MM.1S (cell line): ENCODE measurements around the gene TNKS2.

Source experiments
- DNase-seq: peaks from one replicate; pipeline ENCODE4 v3.0.0-alpha.2; 2015
- H2AFZ ChIP-seq: fragments of 300-600 bp; sonication (generic); 2 replicates; pipeline ENCODE4 v1.6.0; 2016; ENCODE audit warnings: antibody characterized with exemption, low read length
- H3F3A ChIP-seq: fragments of 300-600 bp; sonication (generic); 2 replicates; pipeline ENCODE4 v1.6.1; 2016; ENCODE audit warnings: mild to moderate bottlenecking, antibody characterized with exemption, low read length, moderate library complexity, mixed read lengths; ENCODE audit not compliant: insufficient read depth
- H3K27ac ChIP-seq: fragments of 300-600 bp; sonication (generic); 2 replicates; pipeline ENCODE4 v1.5.1; 2016; ENCODE audit warnings: mild to moderate bottlenecking, low read length
- H3K27me3 ChIP-seq: fragments of 300-600 bp; sonication (generic); replicated peaks from 2 replicates; pipeline ENCODE4 v1.6.0; 2016; ENCODE audit warnings: low read length; ENCODE audit not compliant: insufficient read depth
- H3K36me3 ChIP-seq: fragments of 300-600 bp; sonication (generic); replicated peaks from 2 replicates; pipeline ENCODE4 v1.6.1; 2016; ENCODE audit warnings: mild to moderate bottlenecking, low read length, mixed read lengths; ENCODE audit not compliant: insufficient read depth
- H3K4me1 ChIP-seq: fragments of 300-600 bp; sonication (generic); 2 replicates; pipeline ENCODE4 v1.6.1; 2016; ENCODE audit warnings: low read length, mixed read lengths
- H3K4me2 ChIP-seq: fragments of 300-600 bp; sonication (generic); 2 replicates; pipeline ENCODE4 v1.6.0; 2016; ENCODE audit warnings: low read depth, low read length
- H3K4me3 ChIP-seq: fragments of 300-600 bp; sonication (generic); 2 replicates; pipeline ENCODE4 v1.5.1; 2016; ENCODE audit warnings: low read length, mixed read lengths
- H3K79me2 ChIP-seq: fragments of 300-600 bp; sonication (generic); 2 replicates; pipeline ENCODE4 v1.6.1; 2016; ENCODE audit warnings: mixed run types, low read length, mixed read lengths
- H3K9ac ChIP-seq: fragments of 300-600 bp; sonication (generic); 2 replicates; pipeline ENCODE4 v1.6.1; 2016; ENCODE audit warnings: low read length, mixed read lengths
- H3K9me2 ChIP-seq: fragments of 300-600 bp; sonication (generic); replicated peaks from 2 replicates; pipeline ENCODE4 v1.6.1; 2016; ENCODE audit warnings: mild to moderate bottlenecking, low read length, mixed read lengths; ENCODE audit not compliant: insufficient read depth
- H3K9me3 ChIP-seq: fragments of 300-600 bp; sonication (generic); replicated peaks from 2 replicates; pipeline ENCODE4 v1.6.1; 2016; ENCODE audit warnings: mild to moderate bottlenecking, low read length, mixed read lengths; ENCODE audit not compliant: insufficient read depth
- H4K20me1 ChIP-seq: fragments of 300-600 bp; sonication (generic); 2 replicates; pipeline ENCODE4 v1.6.1; 2016; ENCODE audit warnings: mild to moderate bottlenecking, low read length, moderate library complexity, mixed read lengths; ENCODE audit not compliant: insufficient read depth
- CTCF ChIP-seq: fragments of 300-600 bp; sonication (generic); IDR thresholded peaks from 2 replicates; pipeline ENCODE4 v1.5.1; 2016; ENCODE audit warnings: antibody characterized with exemption, low read length, mixed read lengths
- EZH2 ChIP-seq: fragments of 300-600 bp; sonication (generic); optimal IDR thresholded peaks from 2 replicates; pipeline ENCODE3; 2017; ENCODE audit warnings: low read depth, mild to moderate bottlenecking, antibody characterized with exemption, low read length, mixed read lengths
- EZH2phosphoT487 ChIP-seq: fragments of 300-600 bp; sonication (generic); IDR thresholded peaks from 2 replicates; pipeline ENCODE4 v1.6.1; 2018; ENCODE audit warnings: antibody characterized with exemption, low read length

The TNKS2 gene

GRCh38 chr10:91909117-91909677 is 111.0 kb downstream of the TNKS2 start, which contains the start of gene FGFBP3:
TSS of gene FGFBP3 (minus strand) at chr10:91909486. CDS start at chr10:91908969, 517 bp downstream.
- Histone ChIP-seq H3K27ac (no peak within 1 kb of the TSS; the same call in 1 of the 2 replicates), H4K20me1 (no peaks in the 10 kb centered on the region), H3K36me3 (no peaks in the 10 kb centered on the region), H3K4me2 (peak within 1 kb of the TSS; percentile 71), H3F3A (peaks cover 7% of the 10 kb centered on the region), H3K4me3 (peak within 1 kb of the TSS; percentile 51), H3K9me3 (no peaks in the 10 kb centered on the region), H3K4me1 (no peaks in the 10 kb centered on the region), H3K9ac (peak within 1 kb of the TSS; percentile 50; the same call in 1 of the 2 replicates), H3K79me2 (no peaks in the 10 kb centered on the region), H3K27me3 (no peaks in the 10 kb centered on the region), H3K9me2 (no peaks in the 10 kb centered on the region), H2AFZ (peak within 1 kb of the TSS; percentile 29)
- peak; percentile 46 for DNase-seq
- TF ChIP-seq EZH2phosphoT487 (no peak), CTCF (no peak), EZH2 (no peak)

GRCh38 chr10:91910467-91910866 is 112.2 kb downstream of the TNKS2 start:
- Histone ChIP-seq H4K20me1 (no peaks in the 10 kb centered on the region), H2AFZ (no peak overlapping the region)

More at GRCh38 chr10:91910467-91910866, 112.2 kb downstream of the TNKS2 start:
- H3K4me3 ChIP-seq = no peak overlapping the region
- H3K36me3 ChIP-seq = no peaks in the 10 kb centered on the region
- H3K4me1 ChIP-seq = no peaks in the 10 kb centered on the region
- no peaks in the 10 kb centered on the region for H3K79me2 ChIP-seq
- peaks cover 7% of the 10 kb centered on the region for H3F3A ChIP-seq
- H3K9me3 ChIP-seq = no peaks in the 10 kb centered on the region
- no peak overlapping the region for H3K4me2 ChIP-seq
- TF ChIP-seq EZH2 = no peak
- no peak for TF ChIP-seq CTCF
- no peak for TF ChIP-seq EZH2phosphoT487
- no peaks in the 10 kb centered on the region for H3K27me3 ChIP-seq
- no peaks in the 10 kb centered on the region for H3K9me2 ChIP-seq
- DNase-seq = no peak
- no peak overlapping the region for H3K27ac ChIP-seq
- no peak overlapping the region for H3K9ac ChIP-seq
